Measurements from ENCODE around the gene ACSM6. TPM values are rescaled to one million over a fixed set of nuclear protein-coding genes. Genes with fewer than 3 reads are reported as not detected.

The ACSM6 gene
- total RNA-seq, 2 experiments from 2014 or later = not detected

- H3K27me3 Mint-ChIP-seq = peaks cover 8% of the 10 kb centered on the region
- H3K36me3 Mint-ChIP-seq = peaks cover 16% of the 10 kb centered on the region
- no peaks in the 10 kb centered on the region for H3K9me3 Mint-ChIP-seq (ENCODE audit: low read depth)
- ATAC-seq (peak; percentile 40), DNase-seq (peak; percentile 57)
- peaks cover 39% of the 10 kb centered on the region for H3K4me1 Mint-ChIP-seq
- H3K27ac Mint-ChIP-seq = no peak overlapping the region
- CTCF ChIA-PET = interaction anchor here (0.8 to 7.8 kb wide), 26 partner anchors 9 to 612 kb away, joined by 3 to 246 read pairs (median 3); no protein-coding TSS in a partner anchor
- H3K4me3 Mint-ChIP-seq = no peak overlapping the region
These were observed 48.7 kb downstream of the ACSM6 start for GRCh38 chr10:95242581-95243317.

- ATAC-seq (no peak), DNase-seq (no peak)
- CTCF ChIA-PET = interaction anchor here (0.8 to 7.8 kb wide), 26 partner anchors 9 to 613 kb away, joined by 3 to 246 read pairs (median 4); no protein-coding TSS in a partner anchor
- Mint-ChIP-seq H3K4me1 (peaks cover 37% of the 10 kb centered on the region), H3K27me3 (peaks cover 8% of the 10 kb centered on the region), H3K27ac (no peak overlapping the region), H3K9me3 (ENCODE audit: low read depth) (no peaks in the 10 kb centered on the region), H3K36me3 (peaks cover 16% of the 10 kb centered on the region), H3K4me3 (no peak overlapping the region)
These were observed 49.2 kb downstream of the ACSM6 start for GRCh38 chr10:95243318-95243617.

- DNase-seq (no peak), ATAC-seq (no peak)
- Mint-ChIP-seq H3K4me3 (no peak overlapping the region), H3K36me3 (peaks cover 11% of the 10 kb centered on the region), H3K27me3 (peaks cover 8% of the 10 kb centered on the region), H3K4me1 (peaks cover 37% of the 10 kb centered on the region), H3K9me3 (ENCODE audit: low read depth) (no peaks in the 10 kb centered on the region), H3K27ac (no peak overlapping the region)
- CTCF ChIA-PET = interaction anchor here (0.7 to 7.8 kb wide), 16 partner anchors 10 to 131 kb away, joined by 3 to 246 read pairs (median 4); no protein-coding TSS in a partner anchor
These were observed 50.1 kb downstream of the ACSM6 start for GRCh38 chr10:95244152-95244551.

GRCh38 chr10:95245425-95246055 lies 51.5 kb downstream of the ACSM6 start:
- H3K4me1 Mint-ChIP-seq = peaks cover 37% of the 10 kb centered on the region
- no peaks in the 10 kb centered on the region for H3K9me3 Mint-ChIP-seq (ENCODE audit: low read depth)
- peak overlapping the region; percentile 56 for H3K27ac Mint-ChIP-seq
- ATAC-seq = peak; percentile 78
- peak; percentile 61 for DNase-seq
- H3K4me3 Mint-ChIP-seq = peak overlapping the region; percentile 24
- peaks cover 2% of the 10 kb centered on the region for H3K36me3 Mint-ChIP-seq
- peaks cover 8% of the 10 kb centered on the region for H3K27me3 Mint-ChIP-seq
- CTCF ChIA-PET = interaction anchor here (0.7 to 7.8 kb wide), 28 partner anchors 10 to 616 kb away, joined by 3 to 246 read pairs (median 4); no protein-coding TSS in a partner anchor

- H3K4me1 Mint-ChIP-seq = peaks cover 37% of the 10 kb centered on the region
- peaks cover 13% of the 10 kb centered on the region for H3K27me3 Mint-ChIP-seq
- no peak overlapping the region for H3K4me3 Mint-ChIP-seq
- H3K27ac Mint-ChIP-seq = peak overlapping the region; percentile 16
- ATAC-seq (peak; percentile 70), DNase-seq (peak; percentile 82)
- CTCF ChIA-PET = interaction anchor here (0.7 to 7.8 kb wide), 32 partner anchors 11 to 618 kb away, joined by 3 to 246 read pairs (median 4); partner anchors contain the start of gene PDLIM1
- peaks cover 2% of the 10 kb centered on the region for H3K36me3 Mint-ChIP-seq
- no peaks in the 10 kb centered on the region for H3K9me3 Mint-ChIP-seq (ENCODE audit: low read depth)
These were observed 52.6 kb downstream of the ACSM6 start for GRCh38 chr10:95246582-95247051.

GRCh38 chr10:95247200-95247880 lies 53.3 kb downstream of the ACSM6 start:
- Mint-ChIP-seq H3K4me3 (no peak overlapping the region), H3K36me3 (peaks cover 2% of the 10 kb centered on the region), H3K4me1 (peaks cover 37% of the 10 kb centered on the region), H3K27me3 (peaks cover 21% of the 10 kb centered on the region), H3K27ac (no peak overlapping the region), H3K9me3 (ENCODE audit: low read depth) (no peaks in the 10 kb centered on the region)
- ATAC-seq = no peak
- CTCF ChIA-PET = interaction anchor here (0.7 to 7.8 kb wide), 23 partner anchors 10 to 619 kb away, joined by 3 to 246 read pairs (median 5); partner anchors contain the start of gene PDLIM1
- DNase-seq = no peak

- H3K36me3 Mint-ChIP-seq = peaks cover 2% of the 10 kb centered on the region
- no peak overlapping the region for H3K27ac Mint-ChIP-seq
- peaks cover 37% of the 10 kb centered on the region for H3K4me1 Mint-ChIP-seq
- no peaks in the 10 kb centered on the region for H3K9me3 Mint-ChIP-seq (ENCODE audit: low read depth)
- ATAC-seq = no peak
- DNase-seq = no peak
- peaks cover 27% of the 10 kb centered on the region for H3K27me3 Mint-ChIP-seq
- CTCF ChIA-PET = interaction anchor here (2.0 to 7.8 kb wide), 6 partner anchors 10 to 127 kb away, joined by 14 to 246 read pairs (median 22); no protein-coding TSS in a partner anchor
- no peak overlapping the region for H3K4me3 Mint-ChIP-seq
These were observed 54.0 kb downstream of the ACSM6 start for GRCh38 chr10:95247881-95248583.

GRCh38 chr10:95248989-95249388 lies 55.0 kb downstream of the ACSM6 start:
- Mint-ChIP-seq H3K36me3 (peaks cover 2% of the 10 kb centered on the region), H3K27me3 (peaks cover 24% of the 10 kb centered on the region), H3K27ac (no peak overlapping the region), H3K4me3 (no peak overlapping the region), H3K9me3 (ENCODE audit: low read depth) (no peaks in the 10 kb centered on the region), H3K4me1 (peaks cover 35% of the 10 kb centered on the region)
- DNase-seq (no peak), ATAC-seq (no peak)
- CTCF ChIA-PET = interaction anchor here (1.5 kb wide), 1 partner anchor 114 kb away, joined by 8 read pairs; no protein-coding TSS in a partner anchor

GRCh38 chr10:95249467-95249866 lies 55.4 kb downstream of the ACSM6 start:
- peaks cover 24% of the 10 kb centered on the region for H3K27me3 Mint-ChIP-seq
- no peak for ATAC-seq
- CTCF ChIA-PET = interaction anchor here (1.5 kb wide), 1 partner anchor 113 kb away, joined by 8 read pairs; no protein-coding TSS in a partner anchor
- no peak for DNase-seq
- peaks cover 35% of the 10 kb centered on the region for H3K4me1 Mint-ChIP-seq
- H3K27ac Mint-ChIP-seq = no peak overlapping the region
- H3K4me3 Mint-ChIP-seq = no peak overlapping the region
- peaks cover 2% of the 10 kb centered on the region for H3K36me3 Mint-ChIP-seq
- H3K9me3 Mint-ChIP-seq (ENCODE audit: low read depth) = no peaks in the 10 kb centered on the region

GRCh38 chr10:95250856-95251255 lies 56.8 kb downstream of the ACSM6 start:
- H3K4me3 Mint-ChIP-seq = no peak overlapping the region
- peaks cover 33% of the 10 kb centered on the region for H3K4me1 Mint-ChIP-seq
- peaks cover 3% of the 10 kb centered on the region for H3K9me3 Mint-ChIP-seq (ENCODE audit: low read depth)
- no peak for ATAC-seq
- peaks cover 26% of the 10 kb centered on the region for H3K27me3 Mint-ChIP-seq
- CTCF ChIA-PET = no interaction called here
- no peak for DNase-seq
- H3K36me3 Mint-ChIP-seq = peaks cover 4% of the 10 kb centered on the region
- H3K27ac Mint-ChIP-seq = no peak overlapping the region

GRCh38 chr10:95253007-95253406 lies 59.0 kb downstream of the ACSM6 start:
- Mint-ChIP-seq H3K36me3 (peaks cover 12% of the 10 kb centered on the region), H3K4me3 (no peak overlapping the region), H3K27me3 (peaks cover 30% of the 10 kb centered on the region), H3K4me1 (peaks cover 17% of the 10 kb centered on the region), H3K9me3 (ENCODE audit: low read depth) (peaks cover 4% of the 10 kb centered on the region), H3K27ac (no peak overlapping the region)
- CTCF ChIA-PET = no interaction called here
- no peak for ATAC-seq
- no peak for DNase-seq

- H3K36me3 Mint-ChIP-seq = peaks cover 12% of the 10 kb centered on the region
- no peak overlapping the region for H3K4me3 Mint-ChIP-seq
- ATAC-seq (no peak), DNase-seq (no peak)
- H3K4me1 Mint-ChIP-seq = peaks cover 17% of the 10 kb centered on the region
- H3K27me3 Mint-ChIP-seq = peaks cover 30% of the 10 kb centered on the region
- peaks cover 4% of the 10 kb centered on the region for H3K9me3 Mint-ChIP-seq (ENCODE audit: low read depth)
- H3K27ac Mint-ChIP-seq = no peak overlapping the region
- CTCF ChIA-PET = no interaction called here
These were observed 59.6 kb downstream of the ACSM6 start for GRCh38 chr10:95253686-95254085.
